OCI-LY3 (cell line): ENCODE data around the gene JADE1.

Source experiments
- H2AFZ ChIP-seq: fragments of 200-600, 300-600 bp; shearing (Covaris generic); 2 replicates; pipeline ENCODE4 v1.6.0; 2014; ENCODE audit warnings: antibody characterized with exemption, low read depth, low read length
- H3K27ac ChIP-seq: fragments of 200-600, 300-600 bp; sonication (generic); 2 replicates; pipeline ENCODE4 v1.5.1; 2014; ENCODE audit warnings: mild to moderate bottlenecking, low read length, moderate library complexity, mixed read lengths
- H3K27me3 ChIP-seq: fragments of 200-600, 300-600 bp; sonication (generic); 2 replicates; pipeline ENCODE4 v1.6.1; 2014; ENCODE audit warnings: low read depth, low read length, mixed read lengths
- H3K36me3 ChIP-seq: fragments of 200-600, 300-600 bp; sonication (generic); replicated peaks from 2 replicates; pipeline ENCODE3; 2014; ENCODE audit warnings: low read depth, low read length, mixed read lengths
- H3K4me1 ChIP-seq: fragments of 300-600, 200-600 bp; sonication (generic); 2 replicates; pipeline ENCODE4 v1.6.1; 2014; ENCODE audit warnings: low read length, mixed read lengths
- H3K4me2 ChIP-seq: fragments of 200-600, 300-600 bp; sonication (generic); 2 replicates; pipeline ENCODE4 v1.6.1; 2014; ENCODE audit warnings: low read length, mixed read lengths
- H3K4me3 ChIP-seq: fragments of 300-600, 200-600 bp; sonication (generic); 2 replicates; pipeline ENCODE4 v1.5.1; 2014; ENCODE audit warnings: antibody characterized with exemption, mild to moderate bottlenecking, low read length, moderate library complexity
- H3K79me2 ChIP-seq: fragments of 300-600, 200-600 bp; shearing (Covaris generic); 2 replicates; pipeline ENCODE4 v1.6.1; 2014; ENCODE audit warnings: mild to moderate bottlenecking, low read length, mixed read lengths
- H3K9ac ChIP-seq: fragments of 300-600, 200-600 bp; shearing (Covaris generic); 2 replicates; pipeline ENCODE4 v1.6.0; 2014; ENCODE audit warnings: mild to moderate bottlenecking, low read length, moderate library complexity
- H3K9me3 ChIP-seq: fragments of 200-600, 300-600 bp; shearing (Covaris generic); 2 replicates; pipeline ENCODE4 v1.6.1; 2014; ENCODE audit warnings: low read length, mixed read lengths; ENCODE audit not compliant: insufficient read depth
- H4K20me1 ChIP-seq: fragments of 200-600, 300-600 bp; sonication (generic); 2 replicates; pipeline ENCODE4 v1.6.1; 2016; ENCODE audit warnings: low read length, mixed read lengths; ENCODE audit not compliant: insufficient read depth
- EZH2phosphoT487 ChIP-seq: fragments of 200-600 bp; shearing (Covaris generic); IDR thresholded peaks from 2 replicates; pipeline ENCODE4 v1.6.1; 2018; ENCODE audit warnings: antibody characterized with exemption, mixed run types, low read depth
- TF ChIP-seq, protein P1 (sequence below): fragments of 200-600, 300-600 bp; sonication (generic); IDR thresholded peaks from 2 replicates; pipeline ENCODE4 v1.5.1; 2014; ENCODE audit warnings: antibody characterized with exemption, low read length, low read depth

Gene JADE1

GRCh38 chr4:128871948-128872347 is 62.4 kb downstream of the JADE1 start:
- Histone ChIP-seq H3K9me3 (no peaks in the 10 kb centered on the region), H3K27me3 (no peaks in the 10 kb centered on the region), H3K4me1 (no peaks in the 10 kb centered on the region), H2AFZ (no peak overlapping the region), H4K20me1 (no peaks in the 10 kb centered on the region), H3K36me3 (peaks cover 64% of the 10 kb centered on the region), H3K79me2 (no peaks in the 10 kb centered on the region), H3K27ac (no peak overlapping the region), H3K4me2 (no peak overlapping the region), H3K4me3 (no peak overlapping the region), H3K9ac (no peak overlapping the region)
- TF ChIP-seq, protein P1, sequence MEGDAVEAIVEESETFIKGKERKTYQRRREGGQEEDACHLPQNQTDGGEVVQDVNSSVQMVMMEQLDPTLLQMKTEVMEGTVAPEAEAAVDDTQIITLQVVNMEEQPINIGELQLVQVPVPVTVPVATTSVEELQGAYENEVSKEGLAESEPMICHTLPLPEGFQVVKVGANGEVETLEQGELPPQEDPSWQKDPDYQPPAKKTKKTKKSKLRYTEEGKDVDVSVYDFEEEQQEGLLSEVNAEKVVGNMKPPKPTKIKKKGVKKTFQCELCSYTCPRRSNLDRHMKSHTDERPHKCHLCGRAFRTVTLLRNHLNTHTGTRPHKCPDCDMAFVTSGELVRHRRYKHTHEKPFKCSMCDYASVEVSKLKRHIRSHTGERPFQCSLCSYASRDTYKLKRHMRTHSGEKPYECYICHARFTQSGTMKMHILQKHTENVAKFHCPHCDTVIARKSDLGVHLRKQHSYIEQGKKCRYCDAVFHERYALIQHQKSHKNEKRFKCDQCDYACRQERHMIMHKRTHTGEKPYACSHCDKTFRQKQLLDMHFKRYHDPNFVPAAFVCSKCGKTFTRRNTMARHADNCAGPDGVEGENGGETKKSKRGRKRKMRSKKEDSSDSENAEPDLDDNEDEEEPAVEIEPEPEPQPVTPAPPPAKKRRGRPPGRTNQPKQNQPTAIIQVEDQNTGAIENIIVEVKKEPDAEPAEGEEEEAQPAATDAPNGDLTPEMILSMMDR = no peak
- TF ChIP-seq EZH2phosphoT487 = no peak

DNA sequence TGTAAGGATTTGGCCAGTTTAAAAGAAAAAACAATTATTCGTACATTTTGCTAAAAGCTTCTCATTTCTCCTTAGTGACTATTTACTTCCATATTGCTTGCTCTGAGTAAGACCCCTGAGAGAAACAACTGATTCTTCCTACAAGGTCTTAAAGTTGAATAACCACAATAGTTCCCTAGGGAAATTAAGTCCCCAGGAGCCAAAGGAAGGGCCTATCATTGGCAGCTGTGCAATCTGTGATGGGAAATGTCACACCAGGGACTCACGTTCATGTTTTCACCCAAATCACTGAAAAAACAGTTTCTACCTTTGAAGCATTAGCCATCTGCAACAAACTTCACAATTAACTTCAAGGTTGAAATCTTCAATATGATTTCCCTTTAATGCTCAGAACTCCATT is 66.7 kb downstream of the JADE1 start:
- Histone ChIP-seq H3K4me2 (no peak overlapping the region), H3K36me3 (peaks cover 29% of the 10 kb centered on the region), H3K4me3 (no peak overlapping the region), H3K27ac (no peak overlapping the region), H2AFZ (no peak overlapping the region), H3K4me1 (no peaks in the 10 kb centered on the region), H3K9ac (no peak overlapping the region), H3K27me3 (no peaks in the 10 kb centered on the region), H4K20me1 (no peaks in the 10 kb centered on the region), H3K79me2 (no peaks in the 10 kb centered on the region), H3K9me3 (no peaks in the 10 kb centered on the region)
- TF ChIP-seq EZH2phosphoT487 = no peak
- TF ChIP-seq, protein P1 = no peak

DNA sequence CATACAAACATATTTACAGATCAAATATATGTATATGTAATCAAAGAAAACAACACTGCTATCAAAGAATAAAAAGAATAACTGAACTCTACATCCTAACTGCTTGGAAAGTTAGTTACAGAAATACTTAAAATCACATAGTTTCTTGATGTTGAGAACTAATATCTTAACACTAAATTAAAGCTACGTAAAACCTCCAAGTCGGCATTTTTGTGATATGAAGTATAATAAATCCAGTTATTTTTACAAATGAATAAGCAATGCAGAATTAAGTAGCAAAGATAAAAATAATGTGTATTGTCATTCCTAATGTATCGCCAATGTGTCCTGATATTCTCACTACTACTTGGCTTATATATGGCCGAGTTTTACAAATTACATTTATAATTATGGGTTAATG is 68.4 kb downstream of the JADE1 start:
- Histone ChIP-seq H2AFZ (no peak overlapping the region), H3K9ac (no peak overlapping the region), H4K20me1 (no peaks in the 10 kb centered on the region), H3K4me1 (no peaks in the 10 kb centered on the region), H3K27ac (no peak overlapping the region), H3K9me3 (no peaks in the 10 kb centered on the region), H3K36me3 (peaks cover 16% of the 10 kb centered on the region), H3K4me3 (no peak overlapping the region), H3K4me2 (no peak overlapping the region), H3K79me2 (no peaks in the 10 kb centered on the region), H3K27me3 (no peaks in the 10 kb centered on the region)
- TF ChIP-seq, protein P1 = no peak
- TF ChIP-seq EZH2phosphoT487 = no peak

DNA sequence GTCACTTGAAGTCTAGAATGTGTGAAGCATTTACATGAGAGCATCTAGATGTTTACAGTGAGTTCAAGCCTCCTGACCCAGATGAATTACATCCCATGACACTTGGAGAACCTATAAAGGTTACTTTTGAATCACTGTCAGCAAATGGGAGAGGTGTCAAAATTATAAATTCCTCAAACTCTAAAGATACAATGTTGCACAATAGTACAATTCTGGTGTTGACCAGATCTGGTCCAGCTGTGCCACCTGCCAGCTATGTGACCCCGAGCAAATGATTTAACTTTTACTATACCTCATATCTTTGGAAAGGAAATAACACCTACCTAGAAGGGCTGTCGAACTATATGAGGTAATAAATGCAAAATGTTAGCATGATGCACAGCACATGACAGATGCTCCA is 69.8 kb downstream of the JADE1 start:
- H3K36me3 ChIP-seq = peaks cover 13% of the 10 kb centered on the region
- TF ChIP-seq, protein P1 = no peak
- no peak for TF ChIP-seq EZH2phosphoT487
- no peak overlapping the region for H3K27ac ChIP-seq
- no peak overlapping the region for H2AFZ ChIP-seq
- H3K4me2 ChIP-seq = no peak overlapping the region
- H3K79me2 ChIP-seq = no peaks in the 10 kb centered on the region
- no peaks in the 10 kb centered on the region for H4K20me1 ChIP-seq
- H3K9ac ChIP-seq = no peak overlapping the region
- no peaks in the 10 kb centered on the region for H3K4me1 ChIP-seq
- H3K4me3 ChIP-seq = no peak overlapping the region
- H3K9me3 ChIP-seq = no peaks in the 10 kb centered on the region
- H3K27me3 ChIP-seq = no peaks in the 10 kb centered on the region
